Sigmoid colon (tissue), 4 donors: ENCODE measurements around the gene DGKD.

Source experiments
- EP300 ChIP-seq, 4 donors: sonication (generic); formaldehyde crosslinking; IDR thresholded peaks; one replicate each; pipeline ENCODE4 v1.6.1; 2017; ENCODE audit warnings: antibody characterized with exemption in 4 of 4
- POLR2A ChIP-seq, 2 donors: fragments of 450-650 bp; IDR thresholded peaks; one replicate each; pipeline ENCODE4 v1.6.1; 2016; ENCODE audit warnings: antibody characterized with exemption in 2 of 2, mild to moderate bottlenecking in 2 of 2, moderate library complexity in 2 of 2

DNA sequence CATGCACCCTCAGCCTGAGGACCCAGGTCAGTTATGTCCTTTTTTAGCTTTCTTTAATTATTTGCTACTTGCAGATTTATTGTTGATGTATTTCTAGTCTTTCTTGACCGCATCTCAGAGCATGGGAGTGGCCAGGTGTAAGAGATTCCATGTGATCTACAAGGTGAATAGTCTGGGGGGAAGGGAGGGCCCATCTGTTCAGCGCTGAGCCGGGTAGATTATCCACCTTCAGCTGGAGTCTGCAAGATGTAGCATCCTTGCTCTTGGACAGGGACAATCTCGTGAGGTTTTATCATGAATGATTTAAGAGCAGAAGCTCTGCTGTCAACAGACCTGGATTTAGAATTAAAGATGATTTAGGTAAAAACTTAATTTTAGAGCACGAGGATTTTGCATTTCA is 12.0 kb upstream of the DGKD start:
- no peak for TF ChIP-seq POLR2A (IDR thresholded peaks at IDR 0.05)
- no peak for TF ChIP-seq EP300 (IDR thresholded peaks at IDR 0.05)
